ENCODE data around the gene TRIM67. TPM values are rescaled to one million over a fixed set of nuclear protein-coding genes. Genes with fewer than 3 reads are reported as not detected.
A peak's percentile ranks its signal among the peaks of the same experiment; 100 is the strongest.
"Not testable (repeated sequence)": the region's sequence is repeated elsewhere in the genome, so short reads cannot be mapped to it uniquely, and the experiment has no call there.

The TRIM67 gene
- total RNA-seq, 1 experiment from 2014 or later, result 0.08 TPM

DNA sequence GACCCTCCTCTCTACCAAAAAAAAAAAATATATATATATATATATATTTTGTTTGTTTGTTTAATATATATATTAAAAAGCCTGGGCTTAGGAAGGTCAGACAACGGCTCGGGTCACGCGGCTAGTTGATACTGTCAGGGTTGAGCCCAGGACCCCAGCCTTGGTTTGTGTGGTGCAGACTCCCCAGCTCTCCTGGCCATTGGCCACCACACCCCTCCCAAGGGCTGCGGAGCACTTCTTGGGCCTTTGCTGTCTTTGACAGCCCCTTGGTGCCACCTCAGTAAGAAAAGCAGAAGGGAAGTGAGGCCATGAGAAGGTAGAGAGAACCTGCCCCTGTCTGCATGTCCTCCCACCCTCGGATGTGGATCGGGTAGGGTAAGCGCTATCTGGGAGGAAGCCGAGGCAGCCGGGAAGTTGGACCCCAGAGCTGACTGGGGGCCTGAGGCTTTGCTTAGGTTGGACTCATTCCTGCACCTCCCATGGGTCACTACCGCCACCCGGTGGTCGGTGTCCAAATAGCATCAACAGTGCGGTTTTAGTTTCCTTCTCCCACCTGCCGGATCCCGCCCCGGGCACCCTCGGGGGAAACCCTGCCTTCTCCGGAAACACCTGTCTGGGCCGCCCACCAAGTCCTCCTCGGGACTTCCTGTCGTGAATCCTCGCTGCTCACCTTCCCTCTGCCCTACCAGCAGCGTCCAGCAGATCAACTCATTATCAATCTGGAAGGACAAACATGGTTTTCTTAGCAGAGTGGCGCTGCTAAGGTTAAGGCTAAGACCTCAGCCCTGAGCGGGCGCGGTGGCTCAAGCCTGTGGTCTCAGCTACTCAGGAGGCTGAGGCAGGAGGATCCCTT, 49.4 kb downstream of the TRIM67 start:
- ChIA-PET CTCF (interaction anchor here (0.7 kb wide), 1 partner anchor 86 kb away, joined by 4 read pairs; no protein-coding TSS in a partner anchor), POLR2A (no interaction called here)
- ATAC-seq (peak; percentile 94), DNase-seq (ENCODE audit: low read depth, low spot score) (peak; percentile 59)
- intact Hi-C loops (cut with micrococcal nuclease; ENCODE audit: unreplicated experiment), result loop anchor here (1.0 to 10.0 kb wide), 3 partner anchors 294 to 576 kb away; no protein-coding TSS in a partner anchor
- Histone ChIP-seq H3K9me3 (ENCODE audit: control insufficient read depth, insufficient read depth, low read depth, low read length) (no peaks in the 10 kb centered on the region), H3K27me3 (ENCODE audit: control insufficient read depth, insufficient read depth, low read length) (no peaks in the 10 kb centered on the region), H3K4me1 (ENCODE audit: control insufficient read depth, insufficient read depth, low read length) (0 out of 2 replicates have a peak, but pooled peaks cover 3% of the 10 kb centered on the region), H3K36me3 (ENCODE audit: control insufficient read depth, insufficient read depth, low read length) (no peaks in the 10 kb centered on the region), H3K27ac (ENCODE audit: low read length) (no peak overlapping the region; the same call in 1 of the 2 replicates), H3K4me3 (ENCODE audit: low read depth in 2 of 2, low read length in 2 of 2) (peak overlapping the region; percentile 56 to 69)
- no TSS peak for BruUV-seq (replicated peaks)
- in situ Hi-C loops (cut with HindIII; ENCODE audit: low pct_unique_long_range_greater_than_20kb, low sequenced_read_pairs), result no loop called here
- TF ChIP-seq REST (IDR thresholded peaks at IDR 0.05; ENCODE audit: insufficient read depth in 1 of 2, low read depth in 2 of 2, low read length in 1 of 2), result no peak
- TF ChIP-seq CTCF (IDR thresholded peaks at IDR 0.05), result peak; percentile 94

DNA sequence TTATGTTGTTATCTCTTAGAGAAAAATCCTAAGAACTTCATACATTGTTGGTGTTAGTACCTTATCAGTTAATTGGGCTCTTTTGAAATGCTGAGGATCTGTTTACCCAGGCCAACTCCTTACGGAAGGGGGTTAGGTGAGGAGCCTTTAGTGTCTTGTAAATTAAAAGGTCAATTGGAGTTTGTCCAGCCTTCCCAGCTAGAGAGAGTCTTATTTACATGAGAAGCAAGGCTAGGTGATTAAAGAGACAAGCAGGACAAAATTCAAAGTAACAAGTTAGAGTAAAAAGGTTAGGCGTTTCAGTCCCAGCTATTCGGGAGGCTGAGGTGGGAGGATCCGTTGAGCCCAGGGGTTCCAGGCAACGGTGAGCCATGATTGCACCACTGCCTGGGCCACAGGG, 50.4 kb downstream of the TRIM67 start:
- BruUV-seq (replicated peaks); CTCF ChIA-PET; H3K9me3 ChIP-seq (ENCODE audit: control insufficient read depth, insufficient read depth, low read depth, low read length); H3K4me1 ChIP-seq (ENCODE audit: control insufficient read depth, insufficient read depth, low read length); in situ Hi-C loops (cut with HindIII; ENCODE audit: low pct_unique_long_range_greater_than_20kb, low sequenced_read_pairs); ATAC-seq; H3K36me3 ChIP-seq (ENCODE audit: control insufficient read depth, insufficient read depth, low read length); DNase-seq (ENCODE audit: low read depth, low spot score); H3K27ac ChIP-seq (ENCODE audit: low read length); H3K4me3 ChIP-seq (ENCODE audit: low read depth in 2 of 2, low read length in 2 of 2); H3K27me3 ChIP-seq (ENCODE audit: control insufficient read depth, insufficient read depth, low read length); POLR2A ChIA-PET: not testable (repeated sequence)
- intact Hi-C loops (cut with micrococcal nuclease; ENCODE audit: unreplicated experiment), result loop anchor here (5.0 to 10.0 kb wide), 2 partner anchors 295 to 578 kb away; no protein-coding TSS in a partner anchor

GRCh38 chr1:231213831-231214573, 52.1 kb downstream of the TRIM67 start:
- POLR2A ChIA-PET, result no interaction called here
- no peaks in the 10 kb centered on the region for H3K36me3 ChIP-seq (ENCODE audit: control insufficient read depth, insufficient read depth, low read length)
- no peaks in the 10 kb centered on the region for H3K9me3 ChIP-seq (ENCODE audit: control insufficient read depth, insufficient read depth, low read depth, low read length)
- intact Hi-C loops (cut with micrococcal nuclease; ENCODE audit: unreplicated experiment), result loop anchor here (5.0 to 10.0 kb wide), 2 partner anchors 297 to 579 kb away; no protein-coding TSS in a partner anchor
- no peak for DNase-seq (ENCODE audit: low read depth, low spot score)
- H3K4me3 ChIP-seq (ENCODE audit: low read depth in 2 of 2, low read length in 2 of 2), result no peak overlapping the region
- in situ Hi-C loops (cut with HindIII; ENCODE audit: low pct_unique_long_range_greater_than_20kb, low sequenced_read_pairs), result no loop called here
- TF ChIP-seq POLR2AphosphoS5 (IDR thresholded peaks at IDR 0.05; ENCODE audit: low read depth, low read length), result no peak
- TF ChIP-seq CTCF (IDR thresholded peaks at IDR 0.05), result no peak
- H3K27me3 ChIP-seq (ENCODE audit: control insufficient read depth, insufficient read depth, low read length), result no peaks in the 10 kb centered on the region
- no peak for ATAC-seq
- H3K4me1 ChIP-seq (ENCODE audit: control insufficient read depth, insufficient read depth, low read length), result 0 out of 2 replicates have a peak, but pooled peaks cover 3% of the 10 kb centered on the region
- CTCF ChIA-PET, result no interaction called here
- H3K27ac ChIP-seq (ENCODE audit: low read length), result no peak overlapping the region
- BruUV-seq (replicated peaks), result no TSS peak

All from Panc1 (cell line).